Lower lobe of right lung (tissue), 2 donors: ENCODE results near the gene UBL5. TPM values are rescaled to one million over a fixed set of nuclear protein-coding genes. Genes with fewer than 3 reads are reported as not detected.
A peak's percentile ranks its signal among the peaks of the same experiment; 100 is the strongest.
"Not testable (repeated sequence)": the region's sequence is repeated elsewhere in the genome, so short reads cannot be mapped to it uniquely, and the experiment has no call there.

ENCODE experiments used
- ATAC-seq, 2 donors: fragments of 200-7000 bp; cut with Tn5 transposase; one replicate each; pipeline ENCODE4 v1.9.1; 2020 to 2022; ENCODE audit warnings: mild to moderate bottlenecking in 2 of 2, moderate library complexity in 2 of 2
- DNase-seq: peaks from one replicate; pipeline ENCODE4 v3.0.0-alpha.2; 2020
- H3K27ac ChIP-seq: fragments of 200-600 bp; one replicate; pipeline ENCODE4 v1.8.0; 2022
- H3K27me3 ChIP-seq: fragments of 200-600 bp; one replicate; pipeline ENCODE4 v1.8.0; 2022; ENCODE audit warnings: low read depth
- H3K36me3 ChIP-seq: fragments of 200-600 bp; one replicate; pipeline ENCODE4 v1.8.0; 2022; ENCODE audit warnings: mild to moderate bottlenecking
- H3K4me1 ChIP-seq: fragments of 200-600 bp; one replicate; pipeline ENCODE4 v1.8.0; 2022
- H3K4me3 ChIP-seq: fragments of 200-600 bp; one replicate; pipeline ENCODE4 v1.8.0; 2022; ENCODE audit warnings: mild to moderate bottlenecking
- H3K9me3 ChIP-seq: fragments of 200-600 bp; one replicate; pipeline ENCODE4 v1.8.0; 2022
- intact Hi-C: fragments of 100-400 bp; cut with DNase I; formaldehyde crosslinking; loops from one replicate; pipeline ENCODE4 v1.11.0; 2022
- long read RNA-seq: library from polyadenylated mRNA; unstranded; transcript quantifications from one replicate; pipeline ENCODE4 v2.0.0, GENCODE V29; 2021
- total RNA-seq: library from RNA; stranded (reverse); fragmentation: NEBNext Ultra II Directional; extraction: Animal tissue kit (Norgen Biotek cat#: 25700); gene quantifications from one replicate; pipeline ENCODE4 v1.2.1, GENCODE V29; 2021
- TF ChIP-seq, protein P1 (sequence below): fragments of 200-600 bp; IDR thresholded peaks from one replicate; pipeline ENCODE4 v1.8.0; 2022; ENCODE audit warnings: antibody characterized with exemption, mild to moderate bottlenecking
- donor health status: DM: no; HTN: yes; CAD: no; lungs with severe emphysema.

The UBL5 gene
- total RNA-seq = 241 TPM
- long read RNA-seq, transcript UBL5-202 (5 exons, 432 nt) = major isoform, 71 of 115 reads
- long read RNA-seq, transcript UBL5-201 (5 exons, 513 nt) = minor isoform, 12 of 115 reads
- long read RNA-seq, partial matches to known transcripts = 26 of 115 reads
- long read RNA-seq, other reads (novel, unspliced or antisense) = 4 of 115 reads

DNA sequence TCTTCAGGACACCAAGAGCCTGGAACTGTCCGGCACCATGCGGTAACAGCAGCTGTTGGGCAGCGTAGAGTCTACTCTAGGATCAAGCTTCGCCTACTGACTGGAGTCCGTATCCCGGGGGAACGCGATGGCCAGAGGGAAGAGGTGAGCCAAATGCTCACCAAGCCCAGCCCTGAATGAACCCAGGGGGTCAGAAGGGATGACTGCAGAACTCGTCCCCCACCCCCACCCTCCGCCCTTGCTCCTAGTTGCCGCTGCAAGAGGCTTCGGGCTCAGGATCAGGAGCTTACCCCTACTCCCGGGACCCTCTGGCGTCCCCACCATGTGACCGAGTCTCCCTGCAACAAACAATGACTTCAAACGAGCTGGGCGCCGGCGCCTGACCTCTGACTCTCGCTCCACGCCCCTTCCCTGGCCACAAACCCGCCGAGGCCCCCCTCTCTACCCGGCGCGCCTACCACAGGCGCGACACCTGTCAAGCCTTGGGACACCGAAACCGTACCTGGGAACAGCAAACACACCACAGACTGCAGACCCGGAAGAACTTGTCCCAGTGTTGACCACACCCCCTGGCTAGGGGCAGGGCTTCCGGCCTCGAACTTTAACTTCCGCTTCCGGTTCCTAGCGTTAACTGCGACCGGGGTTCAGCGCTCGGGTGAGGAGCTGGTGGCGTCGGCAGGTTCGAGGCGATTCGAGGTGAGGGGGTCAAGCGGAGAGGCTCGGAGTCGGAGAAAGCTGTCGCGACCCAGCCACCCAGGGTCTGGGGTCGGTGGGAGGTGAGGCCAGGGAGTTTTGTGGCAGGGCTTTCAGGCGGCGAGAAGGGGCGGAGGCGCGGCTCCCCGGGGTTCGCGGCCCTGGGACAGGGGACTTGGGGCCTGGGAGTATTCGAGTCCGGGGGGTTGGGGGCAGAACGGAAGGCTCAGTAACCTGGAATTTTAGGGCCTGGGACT is at the start of gene UBL5:
Gene UBL5 (plus strand): TSS at position 630 of the 950 bp plus-strand sequence. CDS start 420 bp downstream, outside the sequence.
- intact Hi-C loops = no loop called here
- peaks cover 21% of the 10 kb centered on the region for H3K36me3 ChIP-seq
- H3K4me3 ChIP-seq = peak within 1 kb of the TSS; percentile 94
- peaks cover 28% of the 10 kb centered on the region for H3K4me1 ChIP-seq
- H3K27me3 ChIP-seq = no peaks in the 10 kb centered on the region
- TF ChIP-seq, protein P1, sequence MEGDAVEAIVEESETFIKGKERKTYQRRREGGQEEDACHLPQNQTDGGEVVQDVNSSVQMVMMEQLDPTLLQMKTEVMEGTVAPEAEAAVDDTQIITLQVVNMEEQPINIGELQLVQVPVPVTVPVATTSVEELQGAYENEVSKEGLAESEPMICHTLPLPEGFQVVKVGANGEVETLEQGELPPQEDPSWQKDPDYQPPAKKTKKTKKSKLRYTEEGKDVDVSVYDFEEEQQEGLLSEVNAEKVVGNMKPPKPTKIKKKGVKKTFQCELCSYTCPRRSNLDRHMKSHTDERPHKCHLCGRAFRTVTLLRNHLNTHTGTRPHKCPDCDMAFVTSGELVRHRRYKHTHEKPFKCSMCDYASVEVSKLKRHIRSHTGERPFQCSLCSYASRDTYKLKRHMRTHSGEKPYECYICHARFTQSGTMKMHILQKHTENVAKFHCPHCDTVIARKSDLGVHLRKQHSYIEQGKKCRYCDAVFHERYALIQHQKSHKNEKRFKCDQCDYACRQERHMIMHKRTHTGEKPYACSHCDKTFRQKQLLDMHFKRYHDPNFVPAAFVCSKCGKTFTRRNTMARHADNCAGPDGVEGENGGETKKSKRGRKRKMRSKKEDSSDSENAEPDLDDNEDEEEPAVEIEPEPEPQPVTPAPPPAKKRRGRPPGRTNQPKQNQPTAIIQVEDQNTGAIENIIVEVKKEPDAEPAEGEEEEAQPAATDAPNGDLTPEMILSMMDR = no peak
- H3K9me3 ChIP-seq = no peaks in the 10 kb centered on the region
- ATAC-seq (peak; percentile 97 to 99), DNase-seq (peak; percentile 90)
- H3K27ac ChIP-seq = peak within 1 kb of the TSS; percentile 85

DNA sequence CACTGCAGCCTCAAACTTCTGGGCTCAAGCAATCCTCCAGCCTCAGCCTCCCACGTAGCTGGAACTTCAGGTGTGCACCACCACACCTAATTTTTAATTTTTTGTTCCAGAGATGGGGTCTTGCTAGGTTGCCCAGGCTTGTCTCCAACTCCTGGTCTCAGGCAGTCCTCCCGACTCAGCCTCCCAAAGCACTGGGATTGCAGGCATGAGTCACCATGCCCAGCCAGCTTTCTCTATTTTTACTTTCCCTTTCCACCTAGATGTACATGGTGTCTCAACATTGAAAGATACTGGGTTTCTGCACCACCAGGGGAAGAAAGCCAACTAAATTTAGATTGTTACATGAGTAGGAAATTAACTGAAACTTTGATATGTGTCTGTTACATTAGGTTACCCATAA is 45.4 kb upstream of the UBL5 start:
- intact Hi-C loops = no loop called here
- no peak for ATAC-seq
- no peak for DNase-seq

DNA sequence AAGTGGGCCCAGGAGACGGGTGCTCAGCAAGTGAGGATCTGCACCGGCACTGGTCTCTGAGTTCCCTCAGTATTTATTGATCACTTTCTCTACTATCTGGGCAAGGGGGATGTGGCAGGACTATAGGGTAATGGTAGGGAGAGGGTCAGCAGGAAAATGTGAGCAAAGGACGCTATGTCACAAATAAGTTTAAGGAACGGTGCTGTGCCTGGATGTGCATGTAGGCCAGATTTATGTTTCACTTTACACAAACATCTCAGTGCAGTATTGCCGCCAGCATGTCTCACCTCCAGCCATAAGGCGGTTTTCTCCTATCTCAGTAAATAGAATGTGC is 43.6 kb upstream of the UBL5 start:
- intact Hi-C loops, H3K4me3 ChIP-seq, H3K9me3 ChIP-seq, H3K4me1 ChIP-seq, H3K27ac ChIP-seq, H3K36me3 ChIP-seq, H3K27me3 ChIP-seq, DNase-seq, ATAC-seq: not testable (repeated sequence)

More for the DNA sequence above, 45.4 kb upstream of the UBL5 start:
- no peak overlapping the region for H3K27ac ChIP-seq
- H3K27me3 ChIP-seq = no peaks in the 10 kb centered on the region
- H3K4me3 ChIP-seq = no peak overlapping the region
- H3K4me1 ChIP-seq = peaks cover 10% of the 10 kb centered on the region
- TF ChIP-seq, protein P1 = no peak
- no peaks in the 10 kb centered on the region for H3K9me3 ChIP-seq
- H3K36me3 ChIP-seq = no peaks in the 10 kb centered on the region

DNA sequence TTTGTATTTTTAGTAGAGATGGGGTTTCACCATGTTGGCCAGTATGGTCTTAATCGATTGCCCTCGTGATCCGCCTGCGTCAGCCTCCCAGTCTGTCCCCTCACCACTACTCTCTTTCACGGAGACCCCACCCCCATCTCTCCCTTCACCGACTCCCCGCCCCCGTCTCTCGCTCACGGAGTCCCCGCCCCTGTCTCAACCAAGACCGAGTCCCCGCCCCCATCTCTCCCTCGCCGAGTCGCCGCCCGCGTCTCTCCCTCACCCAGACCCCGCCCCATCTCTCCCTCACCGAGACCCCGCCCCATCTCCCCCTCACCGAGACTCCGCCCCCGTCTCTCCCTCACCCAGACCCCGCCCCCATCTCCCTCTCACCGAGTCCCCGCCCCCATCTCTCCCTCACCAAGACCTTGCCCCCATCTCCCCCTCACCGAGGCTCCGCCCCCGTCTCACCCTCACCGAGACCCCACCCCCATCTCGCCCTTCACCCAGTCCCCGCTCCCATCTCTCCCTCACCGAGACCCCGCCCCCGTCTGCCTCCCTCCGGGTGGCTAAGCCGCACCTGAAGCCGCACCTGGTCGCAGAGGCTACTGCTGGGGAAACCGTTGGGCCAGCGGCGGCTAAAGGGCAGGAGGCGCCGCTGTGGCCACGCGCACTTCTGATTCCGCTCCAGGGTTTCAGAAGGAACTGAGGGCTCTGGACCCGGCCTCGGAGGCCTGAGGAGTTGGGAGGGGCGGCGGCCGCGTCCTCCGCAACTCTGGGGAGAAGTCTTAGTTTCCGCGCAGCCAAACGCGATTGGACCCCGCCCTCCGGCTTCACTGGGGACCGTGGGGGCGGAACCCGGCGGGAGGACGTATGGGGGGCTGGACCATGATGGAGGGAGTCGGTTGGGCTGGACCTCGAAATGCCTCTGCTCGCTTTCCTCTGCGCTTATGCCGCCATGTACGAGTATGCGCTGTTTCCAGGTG is 42.1 kb upstream of the UBL5 start:
- H3K27me3 ChIP-seq = no peaks in the 10 kb centered on the region
- ATAC-seq = peak; percentile 95 to 97
- DNase-seq = peak; percentile 98
- TF ChIP-seq, protein P1 = no peak
- H3K4me3 ChIP-seq = peak overlapping the region; percentile 76
- H3K4me1 ChIP-seq = peaks cover 10% of the 10 kb centered on the region
- peak overlapping the region; percentile 96 for H3K27ac ChIP-seq
- intact Hi-C loops = no loop called here
- no peaks in the 10 kb centered on the region for H3K36me3 ChIP-seq
- no peaks in the 10 kb centered on the region for H3K9me3 ChIP-seq

DNA sequence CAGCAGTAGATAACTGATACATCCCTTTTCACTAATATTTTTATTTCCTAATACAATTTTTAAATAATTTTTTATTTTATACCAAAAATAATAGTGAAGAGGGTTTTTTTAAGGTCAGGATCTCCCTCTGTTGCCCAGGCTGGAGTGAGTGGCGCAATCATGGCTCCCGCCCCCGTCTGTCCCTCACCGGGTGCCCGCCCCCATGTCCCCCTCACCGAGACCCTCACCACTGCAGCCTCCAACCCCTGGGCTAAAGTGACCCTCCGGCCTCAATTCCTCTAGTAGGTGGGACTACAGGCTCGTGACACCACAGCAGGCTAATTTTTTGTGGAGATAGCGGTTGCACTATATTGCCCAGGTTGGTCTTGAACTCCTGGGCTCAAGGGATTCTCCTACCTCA is 41.4 kb upstream of the UBL5 start:
- Histone ChIP-seq H3K27ac (peak overlapping the region; percentile 96), H3K36me3 (no peaks in the 10 kb centered on the region), H3K27me3 (no peaks in the 10 kb centered on the region), H3K4me1 (peaks cover 10% of the 10 kb centered on the region), H3K9me3 (no peaks in the 10 kb centered on the region), H3K4me3 (peak overlapping the region; percentile 76)
- intact Hi-C loops = no loop called here
- DNase-seq (peak; percentile 56), ATAC-seq (no peak)
- TF ChIP-seq, protein P1 = no peak
